ENCODE results near the gene ACTMAP.

- TF ChIP-seq CTCF (conservative IDR thresholded peaks at IDR 0.05) = no peak
- TF ChIP-seq EZH2 (IDR thresholded peaks at IDR 0.05; ENCODE audit: low read depth) = no peak
These were observed 33.6 kb downstream of the ACTMAP start, which contains the start of the genes COQ8B and ITPKC for GRCh38 chr19:40716482-40717324.
